Omental fat pad (tissue), 4 donors: Measurements from ENCODE around the gene CYP3A5. TPM values are rescaled to one million over a fixed set of nuclear protein-coding genes. Genes with fewer than 3 reads are reported as not detected.
A peak's percentile ranks its signal among the peaks of the same experiment; 100 is the strongest.
"Not testable (repeated sequence)": the region's sequence is repeated elsewhere in the genome, so short reads cannot be mapped to it uniquely, and the experiment has no call there.

ENCODE experiments used
- ATAC-seq: fragments of 150-250 bp; one replicate; pipeline ENCODE4 v1.9.1; 2016; ENCODE audit warnings: mild to moderate bottlenecking, moderate library complexity; ENCODE audit not compliant: low FRiP score
- DNase-seq: peaks from one replicate; pipeline ENCODE4 v3.0.0-alpha.2; 2019; ENCODE audit warnings: low spot score
- total RNA-seq, 4 donors: library from RNA; depleted of rRNA; stranded (reverse); fragments of >200 nt; gene quantifications; one replicate each; pipeline ENCODE4 v1.1.0, GENCODE V29; 2016
- TF ChIP-seq, protein P1 (sequence below), 3 donors: fragments of 450-650 bp; IDR thresholded peaks; one replicate each; pipeline ENCODE4 v1.5.1; 2016 to 2017; ENCODE audit warnings: antibody characterized with exemption in 3 of 3, mild to moderate bottlenecking in 3 of 3, moderate library complexity in 2 of 3

CYP3A5 gene
- total RNA-seq, 4 donors from 2014 or later, result 6.2 to 92.0 (median 13.8) TPM

DNA sequence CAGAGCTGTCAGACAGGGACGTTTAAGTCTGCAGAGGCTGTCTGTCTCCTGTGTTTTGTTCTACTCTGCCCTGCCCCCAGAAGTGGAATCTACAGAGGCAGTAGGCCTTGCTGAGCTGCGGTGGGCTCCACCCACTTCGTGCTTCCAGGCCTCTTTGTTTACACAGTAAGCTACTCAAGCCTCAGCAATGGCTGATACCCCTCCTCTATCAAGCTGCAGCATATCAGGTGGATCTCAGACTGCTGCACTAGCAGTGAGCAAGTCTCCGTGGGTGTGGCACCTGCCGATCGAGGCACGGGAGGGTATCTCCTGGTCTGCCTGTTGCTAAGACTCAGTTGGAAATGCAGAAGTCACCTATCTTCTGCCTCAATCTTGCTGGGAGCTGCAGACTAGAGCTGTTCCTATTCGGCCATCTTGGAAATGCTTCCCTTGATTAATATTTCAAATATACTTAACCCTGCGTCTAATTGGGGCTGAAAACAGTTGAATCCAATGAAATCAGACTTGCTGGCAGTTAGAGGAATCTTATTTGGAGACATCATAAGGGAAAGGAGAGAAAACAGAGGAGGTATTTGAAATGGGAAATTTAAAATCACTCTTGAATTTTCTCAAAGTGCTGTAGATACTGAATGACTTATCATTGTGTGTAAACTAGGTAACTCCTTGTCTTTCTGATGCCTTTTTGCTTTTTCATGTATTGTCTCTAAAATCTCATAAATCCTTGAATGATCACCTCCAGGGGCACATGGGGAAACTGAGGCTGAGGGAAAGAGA is 13.8 kb upstream of the CYP3A5 start:
- no peak for ATAC-seq
- TF ChIP-seq, protein P1, sequence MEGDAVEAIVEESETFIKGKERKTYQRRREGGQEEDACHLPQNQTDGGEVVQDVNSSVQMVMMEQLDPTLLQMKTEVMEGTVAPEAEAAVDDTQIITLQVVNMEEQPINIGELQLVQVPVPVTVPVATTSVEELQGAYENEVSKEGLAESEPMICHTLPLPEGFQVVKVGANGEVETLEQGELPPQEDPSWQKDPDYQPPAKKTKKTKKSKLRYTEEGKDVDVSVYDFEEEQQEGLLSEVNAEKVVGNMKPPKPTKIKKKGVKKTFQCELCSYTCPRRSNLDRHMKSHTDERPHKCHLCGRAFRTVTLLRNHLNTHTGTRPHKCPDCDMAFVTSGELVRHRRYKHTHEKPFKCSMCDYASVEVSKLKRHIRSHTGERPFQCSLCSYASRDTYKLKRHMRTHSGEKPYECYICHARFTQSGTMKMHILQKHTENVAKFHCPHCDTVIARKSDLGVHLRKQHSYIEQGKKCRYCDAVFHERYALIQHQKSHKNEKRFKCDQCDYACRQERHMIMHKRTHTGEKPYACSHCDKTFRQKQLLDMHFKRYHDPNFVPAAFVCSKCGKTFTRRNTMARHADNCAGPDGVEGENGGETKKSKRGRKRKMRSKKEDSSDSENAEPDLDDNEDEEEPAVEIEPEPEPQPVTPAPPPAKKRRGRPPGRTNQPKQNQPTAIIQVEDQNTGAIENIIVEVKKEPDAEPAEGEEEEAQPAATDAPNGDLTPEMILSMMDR (IDR thresholded peaks at IDR 0.05), result no peak
- DNase-seq, result no peak

DNA sequence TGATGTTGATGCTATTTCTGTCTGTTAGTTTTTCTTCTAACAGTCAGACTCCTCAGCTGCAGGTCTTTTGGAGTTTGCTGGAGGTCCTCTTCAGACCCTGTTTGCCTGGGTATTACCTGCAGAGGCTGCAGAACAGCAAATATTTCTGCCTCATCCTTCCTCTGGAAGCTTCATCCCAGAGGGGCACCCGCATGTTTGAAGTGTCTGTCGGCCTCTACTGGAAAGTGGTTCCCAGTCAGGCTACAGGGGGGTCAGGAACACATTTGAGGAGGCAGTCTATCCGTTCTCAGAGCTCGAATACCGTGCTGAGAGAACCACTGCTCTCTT is 13.3 kb upstream of the CYP3A5 start:
- TF ChIP-seq, protein P1 (IDR thresholded peaks at IDR 0.05), result no peak
- DNase-seq (no peak), ATAC-seq (no peak)

DNA sequence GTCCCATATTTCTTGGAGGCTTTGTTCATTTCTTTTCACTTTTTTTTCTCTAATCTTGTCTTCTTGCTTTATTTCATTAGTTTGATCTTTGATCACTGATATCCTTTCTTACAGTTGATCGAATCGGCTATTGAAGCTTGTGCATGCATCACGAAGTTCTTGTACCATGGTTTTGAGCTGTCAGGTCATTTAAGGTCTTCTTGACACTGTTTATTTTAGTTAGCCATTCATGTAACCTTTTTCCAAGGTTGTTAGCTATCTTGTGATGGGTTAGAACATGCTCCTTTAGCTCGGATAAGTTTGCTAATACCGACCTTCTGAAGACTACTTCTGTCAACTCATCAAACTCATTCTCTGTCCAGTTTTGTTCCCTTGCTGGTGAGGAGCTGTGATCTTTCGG is 12.8 kb upstream of the CYP3A5 start:
- DNase-seq, ATAC-seq: not testable (repeated sequence)

DNA sequence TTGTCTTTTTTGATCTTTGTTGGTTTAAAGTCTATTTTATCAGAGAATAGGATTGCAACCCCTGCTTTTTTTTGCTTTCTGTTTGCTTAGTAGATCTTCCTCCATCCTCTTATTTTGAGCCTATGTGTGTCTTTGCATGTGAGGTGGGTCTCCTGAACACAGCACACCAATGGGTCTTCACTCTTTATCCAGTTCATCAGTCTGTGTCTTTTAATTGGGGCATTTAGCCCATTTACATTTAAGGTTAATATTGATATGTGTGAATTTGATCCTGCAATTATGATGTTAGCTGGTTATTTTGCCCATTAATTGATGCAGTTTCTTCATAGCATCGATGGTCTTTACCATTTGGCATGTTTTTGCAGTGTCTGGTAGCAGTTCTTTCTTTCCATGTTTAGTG is 11.9 kb upstream of the CYP3A5 start:
- DNase-seq, result not testable (repeated sequence)

DNA sequence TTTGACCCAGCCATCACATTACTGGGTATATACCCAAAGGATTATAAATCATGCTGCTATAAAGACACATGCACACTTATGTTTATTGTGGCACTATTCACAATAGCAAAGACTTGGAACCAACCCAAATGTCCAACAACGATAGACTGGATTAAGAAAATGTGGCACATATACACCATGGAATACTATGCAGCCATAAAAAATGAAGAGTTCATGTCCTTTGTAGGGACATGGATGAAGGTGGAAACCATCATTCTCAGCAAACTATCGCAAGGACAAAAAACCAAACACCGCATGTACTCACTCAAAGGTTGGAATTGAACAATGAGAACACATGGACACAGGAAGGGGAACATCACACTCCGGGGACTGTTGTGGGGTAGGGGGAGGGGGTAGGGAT is 11.1 kb upstream of the CYP3A5 start:
- ATAC-seq, DNase-seq: not testable (repeated sequence)

More for the DNA sequence above, 11.9 kb upstream of the CYP3A5 start:
- ATAC-seq, result not testable (repeated sequence)

DNA sequence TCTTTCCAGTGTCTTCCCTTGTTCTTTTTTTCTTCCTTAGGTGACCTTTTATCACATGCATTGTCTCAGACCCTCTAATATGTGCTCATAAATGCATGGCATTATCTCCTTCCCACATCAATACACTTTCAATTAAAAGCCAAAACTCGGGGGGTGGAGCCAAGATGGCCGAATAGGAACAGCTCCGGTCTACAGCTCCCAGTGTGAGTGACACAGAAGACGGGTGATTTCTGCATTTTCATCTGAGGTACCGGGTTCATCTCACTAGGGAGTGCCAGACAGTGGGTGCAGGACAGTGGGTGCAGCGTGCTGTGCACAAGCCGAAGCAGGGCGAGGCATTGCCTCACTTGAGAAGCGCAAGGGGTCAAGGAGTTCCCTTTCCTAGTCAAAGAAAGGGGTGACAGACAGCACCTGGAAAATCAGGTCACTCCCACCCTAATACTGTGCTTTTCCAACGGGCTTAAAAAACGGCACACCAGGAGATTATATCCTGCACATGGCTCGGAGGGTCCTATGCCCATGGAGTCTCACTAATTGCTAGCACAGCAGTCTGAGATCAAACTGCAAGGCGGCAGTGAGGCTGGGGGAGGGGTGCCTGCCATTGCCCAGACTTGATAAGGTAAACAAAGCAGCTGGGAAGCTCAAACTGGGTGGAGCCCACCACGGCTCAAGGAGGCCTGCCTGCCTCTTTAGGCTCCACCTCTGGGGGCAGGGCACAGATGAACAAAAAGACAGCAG is 6.2 kb upstream of the CYP3A5 start:
- not testable (repeated sequence) for DNase-seq, ATAC-seq

DNA sequence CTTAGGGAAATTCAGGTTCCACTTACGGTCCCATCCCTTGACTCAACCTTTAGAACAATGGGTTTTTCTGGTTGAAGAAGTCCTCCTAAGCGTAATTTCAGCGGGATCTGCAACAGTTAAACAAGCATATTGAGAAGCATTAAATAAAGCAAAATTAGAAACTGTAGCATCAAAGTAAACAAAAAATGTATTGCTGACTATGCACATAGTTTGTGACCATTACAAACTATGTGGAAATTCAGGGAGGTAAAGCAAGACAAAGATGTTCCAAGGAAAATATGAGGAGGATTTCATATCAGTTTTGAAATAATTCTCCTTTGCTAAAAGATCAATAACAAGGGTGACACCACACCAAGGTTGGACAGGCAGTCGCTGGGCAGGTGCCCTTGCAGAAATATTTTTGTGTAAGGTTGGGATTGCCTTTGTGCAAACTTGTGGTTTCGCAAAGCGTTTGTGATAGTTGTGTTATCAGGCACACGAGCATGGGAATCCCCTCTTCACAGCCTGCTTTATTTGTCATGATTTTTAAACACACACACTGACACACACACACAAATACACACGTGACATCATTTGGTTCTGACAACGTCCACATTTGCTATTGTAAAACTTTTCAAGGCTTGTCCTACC is 5.4 kb upstream of the CYP3A5 start:
- ATAC-seq (no peak), DNase-seq (no peak)
- TF ChIP-seq, protein P1 (IDR thresholded peaks at IDR 0.05), result no peak

DNA sequence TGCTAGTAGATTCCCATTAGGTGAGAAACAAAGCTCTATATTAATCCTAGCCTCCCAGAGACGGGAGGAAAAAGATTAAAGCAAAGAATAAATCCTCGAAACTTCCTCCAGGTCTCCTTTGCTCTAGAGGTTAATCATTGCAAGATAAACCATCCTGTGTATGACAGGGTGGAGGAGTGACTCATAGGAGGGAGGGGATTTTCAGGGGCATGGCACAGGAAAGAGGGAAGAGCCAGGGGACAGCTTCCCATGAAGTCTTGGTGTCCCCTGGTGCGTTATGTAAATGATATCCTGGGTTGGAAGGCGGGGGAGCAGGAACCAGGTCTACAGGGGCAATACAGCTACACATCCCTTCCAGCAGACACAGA is 780 bp downstream of the CYP3A5 start:
- TF ChIP-seq, protein P1 (IDR thresholded peaks at IDR 0.05), result no peak
- no peak for DNase-seq
- ATAC-seq, result peak; percentile 82

DNA sequence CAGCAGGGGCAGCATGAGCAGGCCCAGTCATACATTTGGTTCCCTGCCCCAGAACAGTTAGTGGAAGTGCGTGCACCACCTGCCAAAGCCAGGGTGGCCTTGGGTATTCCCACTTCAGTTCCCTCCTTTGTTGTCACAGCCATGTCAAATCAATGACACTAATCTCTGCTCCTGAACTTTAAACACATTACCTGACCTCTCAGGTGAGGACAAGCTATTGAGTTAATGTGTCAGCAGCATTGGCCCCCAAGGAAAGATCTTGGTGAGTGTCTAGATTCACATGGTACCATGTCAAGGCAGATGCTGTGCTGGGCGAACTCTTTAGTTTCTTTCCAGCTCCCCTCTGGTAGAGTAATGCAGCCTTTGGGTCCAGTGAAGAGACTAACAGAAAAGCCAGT is 2.1 kb downstream of the CYP3A5 start:
- ATAC-seq (no peak), DNase-seq (no peak)
- TF ChIP-seq, protein P1 (IDR thresholded peaks at IDR 0.05), result no peak
